Muscle layer of duodenum (tissue), 2 donors: ENCODE data around the gene HIGD2A.
"Not testable (repeated sequence)": the region's sequence is repeated elsewhere in the genome, so short reads cannot be mapped to it uniquely, and the experiment has no call there.

Experiments
- H3K27ac ChIP-seq: one replicate; pipeline ENCODE4 v1.7.0; 2013; ENCODE audit warnings: mild to moderate bottlenecking, low read length
- H3K27me3 ChIP-seq: one replicate; pipeline ENCODE4 v1.7.0; 2013; ENCODE audit warnings: low read depth, mild to moderate bottlenecking, control low read depth, low read length
- H3K36me3 ChIP-seq, 2 donors: one replicate each; pipeline ENCODE4 v1.7.0; 2013; ENCODE audit warnings: low read length in 2 of 2, control low read depth in 1 of 2, mild to moderate bottlenecking in 1 of 2; ENCODE audit not compliant: insufficient read depth in 2 of 2, control insufficient read depth in 1 of 2
- H3K4me1 ChIP-seq, 2 donors: one replicate each; pipeline ENCODE4 v1.7.0; 2013; ENCODE audit warnings: low read length in 2 of 2, mild to moderate bottlenecking in 2 of 2, control low read depth in 1 of 2, moderate library complexity in 1 of 2; ENCODE audit not compliant: insufficient read depth in 2 of 2, control insufficient read depth in 1 of 2
- H3K4me3 ChIP-seq, 2 donors: one replicate each; pipeline ENCODE4 v1.7.0; 2013; ENCODE audit warnings: low read length in 2 of 2, low read depth in 1 of 2, mild to moderate bottlenecking in 1 of 2
- H3K9me3 ChIP-seq, 2 donors: one replicate each; pipeline ENCODE4 v1.7.0; 2013; ENCODE audit warnings: low read length in 2 of 2, control low read depth in 1 of 2, mild to moderate bottlenecking in 1 of 2; ENCODE audit not compliant: control insufficient read depth in 1 of 2
- donor health status: healthy.

HIGD2A gene

GRCh38 chr5:176400382-176401156 lies 12.0 kb downstream of the HIGD2A start:
- Histone ChIP-seq H3K4me1 (peaks cover 0 to 4% of the 10 kb centered on the region in 2 donors), H3K9me3 (no peaks in the 10 kb centered on the region), H3K27ac (peak overlapping the region; percentile 51), H3K36me3 (peaks cover 15 to 25% of the 10 kb centered on the region in 2 donors), H3K27me3 (no peaks in the 10 kb centered on the region), H3K4me3 (no peak overlapping the region)

DNA sequence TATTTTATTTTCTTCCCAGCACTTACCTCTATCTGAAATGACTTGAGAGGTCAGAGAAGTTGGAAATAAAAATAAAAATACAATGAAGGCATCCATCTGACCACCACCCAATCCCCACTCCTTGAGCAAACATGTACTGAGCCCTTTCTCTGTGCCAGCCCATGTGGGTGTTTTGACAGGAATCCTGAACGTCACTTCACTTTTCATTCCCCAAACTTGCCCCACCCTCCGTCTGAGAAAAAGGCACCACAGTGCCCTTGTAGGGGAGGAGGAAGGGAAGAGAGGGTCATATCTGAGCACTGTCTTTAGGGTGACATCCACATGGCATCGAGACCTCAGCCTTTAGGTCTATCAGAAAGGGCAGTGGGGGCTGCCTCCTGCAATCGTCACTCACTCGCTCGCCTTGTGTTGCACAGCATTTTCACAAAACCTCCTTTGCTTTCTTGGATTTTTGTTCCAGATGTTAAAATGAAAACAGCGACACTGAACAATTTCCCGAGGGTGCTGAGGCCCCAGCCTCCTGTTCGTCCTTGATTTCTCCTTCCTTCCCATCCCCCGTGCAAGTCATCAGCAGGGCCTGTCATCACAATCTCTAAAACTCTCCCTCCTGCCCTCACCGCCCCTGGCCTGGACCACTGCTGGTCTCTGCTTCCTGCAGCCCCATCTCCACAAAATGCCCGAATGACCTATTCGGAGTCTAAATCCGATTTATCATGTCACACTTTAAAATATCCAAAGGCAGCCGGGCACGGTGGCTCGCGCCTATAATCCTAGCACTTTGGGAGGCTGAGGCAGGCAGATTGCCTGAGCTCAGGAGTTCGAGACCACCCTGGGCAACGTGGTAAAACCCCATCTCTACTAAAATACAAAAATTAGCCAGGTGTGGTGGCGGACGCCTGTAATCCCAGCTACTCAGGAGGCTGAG lies 13.0 kb downstream of the HIGD2A start:
- Histone ChIP-seq H3K27me3 (no peaks in the 10 kb centered on the region), H3K9me3 (no peaks in the 10 kb centered on the region), H3K36me3 (peaks cover 11 to 34% of the 10 kb centered on the region in 2 donors), H3K4me1 (peaks cover 0 to 4% of the 10 kb centered on the region in 2 donors), H3K4me3 (no peak overlapping the region), H3K27ac (peak overlapping the region; percentile 51)

- Histone ChIP-seq H3K27ac (no peak overlapping the region), H3K4me1 (peaks cover 0 to 9% of the 10 kb centered on the region in 2 donors), H3K36me3 (peaks cover 18 to 55% of the 10 kb centered on the region in 2 donors), H3K27me3 (no peaks in the 10 kb centered on the region), H3K4me3 (no peak overlapping the region), H3K9me3 (no peaks in the 10 kb centered on the region)
Observed at GRCh38 chr5:176405656-176406435, 17.3 kb downstream of the HIGD2A start.

DNA sequence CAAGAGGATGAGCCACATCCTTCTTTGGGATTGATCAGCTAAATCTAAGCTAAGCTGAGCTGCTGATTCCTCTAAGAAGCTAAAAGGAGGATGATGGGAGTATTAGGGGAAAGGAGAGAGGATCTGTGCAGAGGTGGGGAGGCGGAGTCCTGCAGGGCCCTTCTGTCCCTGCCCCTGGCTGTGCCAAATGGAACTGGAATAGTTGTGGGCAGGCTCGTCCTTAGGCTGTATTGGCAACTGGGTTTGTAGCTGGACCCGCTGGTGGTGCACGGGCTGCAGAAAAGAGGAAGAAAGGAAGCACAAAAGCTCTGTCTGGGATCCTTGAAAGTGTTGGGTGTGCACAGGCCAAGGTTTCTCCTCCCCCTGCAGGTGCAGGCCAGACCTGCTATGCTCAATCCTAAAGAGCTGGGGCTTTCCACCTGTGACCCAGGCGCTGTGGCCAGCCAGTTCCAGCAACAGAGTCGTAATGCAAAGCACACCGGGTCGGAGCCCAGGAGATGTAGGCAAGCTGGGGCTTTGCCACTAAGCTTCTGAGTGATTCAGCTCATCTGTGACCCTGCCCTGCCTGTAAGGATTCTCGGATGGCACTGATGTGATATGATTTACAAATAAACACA lies 18.0 kb downstream of the HIGD2A start:
- no peaks in the 10 kb centered on the region for H3K9me3 ChIP-seq
- H3K4me3 ChIP-seq = no peak overlapping the region
- H3K36me3 ChIP-seq = peaks cover 18 to 55% of the 10 kb centered on the region in 2 donors
- no peaks in the 10 kb centered on the region for H3K27me3 ChIP-seq
- peaks cover 0 to 9% of the 10 kb centered on the region in 2 donors for H3K4me1 ChIP-seq
- no peak overlapping the region for H3K27ac ChIP-seq

GRCh38 chr5:176407456-176408251 lies 19.1 kb downstream of the HIGD2A start:
- Histone ChIP-seq H3K36me3 (peaks cover 18 to 55% of the 10 kb centered on the region in 2 donors), H3K4me1 (peaks cover 3 to 12% of the 10 kb centered on the region in 2 donors), H3K27me3 (no peaks in the 10 kb centered on the region), H3K9me3 (no peaks in the 10 kb centered on the region), H3K4me3 (no peak overlapping the region), H3K27ac (no peak overlapping the region)

DNA sequence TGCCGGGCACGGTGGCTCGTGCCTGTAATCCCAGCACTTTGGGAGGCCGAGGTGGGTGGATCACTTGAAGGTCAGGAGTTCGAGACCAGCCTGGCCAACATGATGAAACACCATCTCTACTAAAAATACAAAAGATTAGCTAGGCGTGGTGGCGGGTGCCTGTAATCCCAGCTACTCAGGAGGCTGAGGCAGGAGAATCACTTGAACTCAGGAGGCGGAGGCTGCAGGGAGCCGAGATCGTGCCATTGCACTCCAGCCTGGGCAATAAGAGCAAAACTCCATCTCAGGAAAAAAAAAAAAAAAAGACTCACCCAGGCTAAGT lies 19.7 kb downstream of the HIGD2A start:
- H3K4me3 ChIP-seq, H3K27me3 ChIP-seq, H3K27ac ChIP-seq, H3K9me3 ChIP-seq: not testable (repeated sequence)
- H3K36me3 ChIP-seq = peaks cover 18 to 55% of the 10 kb centered on the region in 2 donors
- H3K4me1 ChIP-seq = peaks cover 8 to 16% of the 10 kb centered on the region in 2 donors

DNA sequence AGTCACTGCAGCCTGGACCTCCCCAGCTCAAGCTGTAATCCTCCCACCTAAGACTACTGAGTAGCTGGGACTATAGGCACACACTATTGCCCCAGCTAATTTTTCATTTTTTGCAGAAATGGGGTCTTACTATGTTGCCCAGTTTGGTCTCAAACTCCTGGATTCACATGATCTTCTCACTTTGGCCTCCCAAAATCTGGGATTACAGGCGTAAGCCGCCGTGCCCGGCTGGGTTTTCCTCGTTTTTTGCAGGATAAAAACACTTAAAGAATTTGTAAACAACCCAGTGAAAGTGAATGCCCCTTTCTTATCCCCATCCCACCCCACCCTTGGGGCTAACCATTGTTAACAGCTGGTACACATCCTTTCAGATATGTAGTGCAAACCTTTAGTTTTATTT lies 20.0 kb downstream of the HIGD2A start:
- H3K4me3 ChIP-seq = no peak overlapping the region
- H3K9me3 ChIP-seq = no peaks in the 10 kb centered on the region
- H3K27me3 ChIP-seq = no peaks in the 10 kb centered on the region
- no peak overlapping the region for H3K27ac ChIP-seq
- H3K4me1 ChIP-seq = peaks cover 12 to 20% of the 10 kb centered on the region in 2 donors
- peaks cover 18 to 55% of the 10 kb centered on the region in 2 donors for H3K36me3 ChIP-seq

DNA sequence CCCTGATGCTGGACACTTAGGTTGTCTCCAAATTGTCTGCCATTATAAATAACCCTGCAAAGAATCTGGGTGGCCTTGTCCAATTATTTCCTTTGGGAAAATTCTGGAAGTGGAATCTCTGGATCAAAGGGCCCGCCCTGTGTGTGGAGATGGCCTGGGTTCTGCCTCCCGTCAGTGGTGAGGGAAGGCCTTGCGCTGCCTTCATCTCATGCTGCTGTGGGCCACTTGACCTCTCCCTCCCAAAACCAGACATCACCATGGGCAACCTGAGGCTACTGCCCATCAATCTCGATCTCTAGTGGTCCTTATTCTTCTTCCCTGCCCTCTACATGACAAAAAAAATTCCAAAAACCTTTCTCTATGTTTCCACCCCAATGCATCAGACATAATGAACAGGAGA lies 21.2 kb downstream of the HIGD2A start:
- Histone ChIP-seq H3K4me3 (no peak overlapping the region), H3K36me3 (peaks cover 18 to 45% of the 10 kb centered on the region in 2 donors), H3K9me3 (no peaks in the 10 kb centered on the region), H3K4me1 (peaks cover 20 to 32% of the 10 kb centered on the region in 2 donors), H3K27me3 (no peaks in the 10 kb centered on the region), H3K27ac (no peak overlapping the region)

DNA sequence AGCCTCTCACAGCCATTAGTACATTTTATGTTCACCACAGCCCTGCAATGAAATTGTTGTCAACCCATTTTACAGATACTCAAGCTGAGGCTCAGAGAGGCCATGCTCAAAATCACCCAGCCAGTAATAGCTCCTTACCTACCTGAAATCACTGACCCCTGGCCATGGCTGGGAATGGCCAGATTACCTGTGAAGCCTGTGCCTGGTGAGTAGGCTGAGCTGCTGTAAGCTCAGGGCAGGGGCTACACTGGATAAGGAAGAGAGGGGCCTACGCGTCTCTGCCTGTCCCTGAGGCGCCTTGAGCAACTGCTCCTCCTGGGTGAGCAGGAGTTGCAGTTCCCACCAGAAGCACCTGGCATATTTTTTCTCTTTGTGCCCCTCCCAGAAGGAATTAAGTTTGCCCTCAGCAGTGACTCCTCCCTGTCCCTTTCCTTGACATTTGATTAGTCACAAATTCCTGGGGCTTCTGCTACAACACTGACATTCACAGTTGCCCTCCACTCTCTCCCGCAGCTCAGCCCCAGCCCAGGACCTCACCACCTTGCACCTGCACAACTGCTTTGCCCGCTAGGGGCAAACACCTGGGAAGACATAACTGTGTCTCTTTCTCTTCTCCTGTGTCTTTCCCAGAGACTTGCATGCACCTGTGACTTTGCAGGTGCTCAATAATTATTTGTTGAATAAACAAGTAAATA lies 22.1 kb downstream of the HIGD2A start:
- Histone ChIP-seq H3K9me3 (no peaks in the 10 kb centered on the region), H3K4me1 (peaks cover 25 to 38% of the 10 kb centered on the region in 2 donors), H3K4me3 (no peak overlapping the region), H3K36me3 (peaks cover 16 to 41% of the 10 kb centered on the region in 2 donors), H3K27ac (no peak overlapping the region), H3K27me3 (no peaks in the 10 kb centered on the region)
